VCaP (cell line): ENCODE data around the gene PCNX4.
A peak's percentile ranks its signal among the peaks of the same experiment; 100 is the strongest.

Experiments used
- H3K27ac ChIP-seq: fragments of 450-650 bp; 2 replicates; pipeline ENCODE4 v1.5.1; 2017
- CTCF ChIP-seq: fragments of 450-650 bp; conservative IDR thresholded peaks from 2 replicates; pipeline ENCODE4 v1.5.1; 2017; ENCODE audit warnings: mild to moderate bottlenecking, moderate library complexity

Gene PCNX4

DNA sequence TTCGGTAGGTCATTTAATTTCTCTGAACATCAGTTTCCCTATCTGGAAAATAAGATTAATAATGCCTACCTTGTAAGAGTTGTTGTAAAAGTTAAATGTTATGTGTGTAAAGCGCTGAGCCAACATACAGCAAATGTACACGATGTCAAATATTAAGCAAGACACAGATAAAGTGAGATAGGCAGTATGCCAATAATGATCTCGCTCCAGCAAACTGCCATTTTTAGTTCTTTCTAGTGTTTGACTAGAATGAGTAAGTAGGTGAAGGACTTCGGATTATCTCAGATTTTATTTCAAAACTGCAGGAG lies 72.6 kb downstream of the PCNX4 start:
- H3K27ac ChIP-seq: peak overlapping the region; percentile 99

DNA sequence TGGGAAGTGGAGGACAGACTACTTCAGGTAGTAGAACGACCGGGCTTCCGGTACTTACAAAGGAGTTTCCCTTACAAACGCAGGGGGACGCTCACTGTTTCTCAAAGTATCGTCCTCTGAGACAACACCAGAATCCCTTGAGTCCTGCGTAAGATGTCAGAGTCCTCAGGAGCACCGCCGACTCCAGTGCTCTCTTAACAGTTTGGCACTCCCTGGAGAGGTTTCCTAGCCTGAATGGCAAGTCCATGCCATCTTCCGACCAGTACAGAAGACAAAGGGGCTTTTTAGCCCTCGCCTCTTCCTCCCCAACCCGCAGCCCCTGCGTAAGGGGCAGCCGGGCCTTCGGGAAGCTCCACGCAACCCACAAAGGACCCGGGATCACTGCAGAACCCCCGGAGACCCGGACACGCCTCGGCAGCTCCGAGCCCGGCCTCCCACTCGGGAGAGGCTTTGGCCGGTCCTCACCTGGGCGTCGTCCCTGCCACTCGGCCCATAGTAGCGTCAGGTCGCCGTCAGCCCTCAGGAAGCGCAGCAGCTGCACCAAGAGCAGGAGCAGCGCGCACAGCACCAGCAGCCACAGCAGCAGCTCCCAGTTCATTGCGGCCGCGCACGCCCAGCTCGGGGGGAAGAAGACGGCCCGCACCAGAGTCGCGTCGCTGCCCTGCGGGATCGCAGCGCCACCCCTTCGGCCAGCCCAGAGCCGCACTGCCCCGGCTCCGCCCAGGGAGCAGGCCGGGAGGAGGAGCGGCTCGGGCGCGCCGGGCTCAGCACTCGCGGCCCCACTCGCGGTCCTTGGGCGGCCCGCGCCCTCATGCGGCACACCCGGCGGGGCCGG lies 73.2 kb downstream of the PCNX4 start, which contains the start of gene DHRS7:
Gene DHRS7 (minus strand): TSS at position 687 of the 835 bp plus-strand sequence. CDS start 89 bp downstream, at position 598.
- peak; percentile 81 for TF ChIP-seq CTCF
- H3K27ac ChIP-seq: peak within 1 kb of the TSS; percentile 99

More for the DNA sequence above, 72.6 kb downstream of the PCNX4 start:
- no peak for TF ChIP-seq CTCF

- peak; percentile 29 for TF ChIP-seq CTCF
- peak overlapping the region; percentile 99 for H3K27ac ChIP-seq
Observed at GRCh38 chr14:60165547-60165876, 73.8 kb downstream of the PCNX4 start.

DNA sequence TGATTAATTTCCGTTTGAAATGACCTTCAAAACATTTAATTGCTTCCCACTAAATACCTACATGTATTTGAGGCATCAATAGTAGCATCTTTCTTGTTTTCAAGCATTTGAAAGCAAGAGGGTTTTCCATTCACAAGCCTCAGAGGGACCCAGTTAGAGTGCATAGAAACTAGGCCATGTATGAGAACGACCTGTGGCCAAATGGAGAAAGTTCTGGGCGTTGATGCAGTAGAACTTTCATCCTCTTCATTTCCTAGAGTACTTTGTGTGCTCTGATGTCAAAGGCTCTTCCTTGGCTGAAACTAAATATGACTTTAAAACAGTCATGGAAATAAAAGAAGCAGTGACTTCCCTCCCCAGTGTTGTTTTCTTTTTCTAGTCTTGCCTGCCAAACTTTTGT lies 74.4 kb downstream of the PCNX4 start:
- H3K27ac ChIP-seq: peak overlapping the region; percentile 99
- no peak for TF ChIP-seq CTCF

- H3K27ac ChIP-seq: no peak overlapping the region
- TF ChIP-seq CTCF: no peak
Observed at GRCh38 chr14:60169722-60170121, 78.0 kb downstream of the PCNX4 start.

DNA sequence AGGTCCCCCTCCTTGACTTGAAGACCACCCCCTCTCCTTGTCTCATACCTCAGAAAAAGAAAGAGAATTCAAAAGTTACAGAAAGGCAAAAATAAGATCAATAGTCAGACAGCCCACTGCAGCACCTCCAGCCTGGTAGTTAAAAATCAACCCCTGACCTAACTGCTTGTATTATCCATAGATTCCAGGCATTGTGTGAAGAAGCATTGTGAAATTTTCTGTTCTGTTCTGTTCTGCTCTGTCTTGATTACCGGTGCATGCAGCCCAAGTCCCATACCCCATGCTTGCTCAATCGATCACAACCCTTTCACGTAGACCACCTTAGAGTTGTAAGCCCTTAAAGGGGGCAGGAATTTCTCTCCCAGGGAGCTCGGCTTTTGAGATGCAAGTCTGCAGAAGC lies 79.2 kb downstream of the PCNX4 start:
- H3K27ac ChIP-seq: no peak overlapping the region
- no peak for TF ChIP-seq CTCF

- TF ChIP-seq CTCF: no peak
- peak overlapping the region; percentile 29; the same call in 1 of the 2 replicates for H3K27ac ChIP-seq
Observed at GRCh38 chr14:60171690-60172089, 80.0 kb downstream of the PCNX4 start.
